Mesenchymal stem cell (in vitro differentiated cells and primary cell): Measurements from ENCODE around the gene CASP2.

Experiments
- DNase-seq: peaks from one replicate; pipeline ENCODE4 v3.0.0-alpha.2; 2013
- H2AFZ ChIP-seq: one replicate; pipeline ENCODE4 v1.6.1; 2013; ENCODE audit warnings: low read depth, mild to moderate bottlenecking, control low read depth, inconsistent platforms, low read length, moderate library complexity
- H2AK5ac ChIP-seq: 2 replicates; pipeline ENCODE4 v1.6.1; 2013; ENCODE audit warnings: low read length, moderate library complexity, mild to moderate bottlenecking, inconsistent platforms; ENCODE audit not compliant: severe bottlenecking
- H2BK120ac ChIP-seq: one replicate; pipeline ENCODE4 v1.6.1; 2013; ENCODE audit warnings: low read depth, mild to moderate bottlenecking, inconsistent platforms, low read length, moderate library complexity
- H2BK12ac ChIP-seq, 2 experiments: one replicate each; pipeline ENCODE4 v1.6.1; 2013; ENCODE audit warnings: inconsistent platforms in 2 of 2, low read length in 2 of 2, mild to moderate bottlenecking in 2 of 2, moderate library complexity in 2 of 2, control low read depth in 1 of 2
- H2BK15ac ChIP-seq: one replicate; pipeline ENCODE4 v1.6.1; 2013; ENCODE audit warnings: mild to moderate bottlenecking, low read depth, inconsistent platforms; ENCODE audit not compliant: poor library complexity, severe bottlenecking
- H2BK5ac ChIP-seq: 2 replicates; pipeline ENCODE4 v1.6.1; 2013; ENCODE audit warnings: low read depth, mild to moderate bottlenecking, low read length, control low read depth, inconsistent platforms; ENCODE audit not compliant: poor library complexity, severe bottlenecking
- H3K14ac ChIP-seq, 2 experiments: one replicate each; pipeline ENCODE4 v1.6.1; 2013; ENCODE audit warnings: inconsistent platforms in 2 of 2, low read length in 2 of 2, control low read depth in 1 of 2, mild to moderate bottlenecking in 1 of 2, moderate library complexity in 1 of 2
- H3K18ac ChIP-seq, 2 experiments: one replicate each; pipeline ENCODE4 v1.6.1; 2013; ENCODE audit warnings: inconsistent platforms in 2 of 2, low read length in 2 of 2, control low read depth in 1 of 2, low read depth in 1 of 2, mild to moderate bottlenecking in 1 of 2
- H3K23ac ChIP-seq, 2 experiments: one replicate each; pipeline ENCODE4 v1.6.1; 2013; ENCODE audit warnings: inconsistent platforms in 2 of 2, low read length in 2 of 2, mild to moderate bottlenecking in 2 of 2, moderate library complexity in 2 of 2, control low read depth in 1 of 2
- H3K27ac ChIP-seq: 2 replicates; pipeline ENCODE4 v1.5.1; 2013; ENCODE audit warnings: mild to moderate bottlenecking, moderate library complexity, low read length, control low read depth, inconsistent platforms; ENCODE audit not compliant: poor library complexity, severe bottlenecking
- H3K27me3 ChIP-seq, 2 experiments: 2 replicates each; pipeline versions ENCODE4 v1.6.1 to v1.7.0; 2013; ENCODE audit warnings: low read length in 2 of 2, mild to moderate bottlenecking in 2 of 2, moderate library complexity in 2 of 2, control low read depth in 1 of 2, inconsistent platforms in 1 of 2; ENCODE audit not compliant: control insufficient read depth in 1 of 2, insufficient read depth in 1 of 2
- H3K36me3 ChIP-seq, 2 experiments: 2 replicates each; pipeline versions ENCODE4 v1.6.1 to v1.7.0; 2013; ENCODE audit warnings: low read length in 2 of 2, control low read depth in 1 of 2, inconsistent platforms in 1 of 2, low read depth in 1 of 2, mild to moderate bottlenecking in 1 of 2; ENCODE audit not compliant: insufficient read depth in 2 of 2, control insufficient read depth in 1 of 2
- H3K4ac ChIP-seq, 2 experiments: one replicate each; pipeline ENCODE4 v1.6.1; 2013; ENCODE audit warnings: inconsistent platforms in 2 of 2, low read length in 2 of 2, mild to moderate bottlenecking in 2 of 2, moderate library complexity in 2 of 2, control low read depth in 1 of 2, low read depth in 1 of 2
- H3K4me1 ChIP-seq: 2 replicates; pipeline ENCODE4 v1.6.1; 2013; ENCODE audit warnings: low read depth, low read length, control low read depth; ENCODE audit not compliant: control insufficient read depth, insufficient read depth
- H3K4me2 ChIP-seq: 2 replicates; pipeline ENCODE4 v1.6.1; 2013; ENCODE audit warnings: low read length, mild to moderate bottlenecking, inconsistent platforms; ENCODE audit not compliant: poor library complexity, severe bottlenecking
- H3K4me3 ChIP-seq, 2 experiments: 2 replicates each; pipeline versions ENCODE4 v1.5.1 to v1.7.0; 2013; ENCODE audit warnings: low read length in 2 of 2, mild to moderate bottlenecking in 2 of 2, control low read depth in 1 of 2, low read depth in 1 of 2; ENCODE audit not compliant: insufficient read depth in 1 of 2
- H3K79me1 ChIP-seq: replicated peaks from 2 replicates; pipeline ENCODE4 v1.6.1; 2013; ENCODE audit warnings: mild to moderate bottlenecking, control low read depth, low read length, inconsistent platforms; ENCODE audit not compliant: poor library complexity, severe bottlenecking
- H3K9ac ChIP-seq: 2 replicates; pipeline ENCODE4 v1.7.0; 2013; ENCODE audit warnings: mild to moderate bottlenecking, low read length, moderate library complexity
- H3K9me3 ChIP-seq: 2 replicates; pipeline ENCODE4 v1.7.0; 2013; ENCODE audit warnings: mild to moderate bottlenecking, low read length; ENCODE audit not compliant: control insufficient read depth
- H4K8ac ChIP-seq: one replicate; pipeline ENCODE4 v1.6.1; 2013; ENCODE audit warnings: inconsistent platforms, mild to moderate bottlenecking, low read length, moderate library complexity
- H4K91ac ChIP-seq: one replicate; pipeline ENCODE4 v1.6.1; 2013; ENCODE audit warnings: mild to moderate bottlenecking, low read length, inconsistent platforms
- WGBS: methylation state at CpG from one replicate; pipeline ENCODE4 v1.1.7; 2013; ENCODE audit warnings: mixed read lengths; 5-methylcytosine and 5-hydroxymethylcytosine counted together

Gene CASP2

DNA sequence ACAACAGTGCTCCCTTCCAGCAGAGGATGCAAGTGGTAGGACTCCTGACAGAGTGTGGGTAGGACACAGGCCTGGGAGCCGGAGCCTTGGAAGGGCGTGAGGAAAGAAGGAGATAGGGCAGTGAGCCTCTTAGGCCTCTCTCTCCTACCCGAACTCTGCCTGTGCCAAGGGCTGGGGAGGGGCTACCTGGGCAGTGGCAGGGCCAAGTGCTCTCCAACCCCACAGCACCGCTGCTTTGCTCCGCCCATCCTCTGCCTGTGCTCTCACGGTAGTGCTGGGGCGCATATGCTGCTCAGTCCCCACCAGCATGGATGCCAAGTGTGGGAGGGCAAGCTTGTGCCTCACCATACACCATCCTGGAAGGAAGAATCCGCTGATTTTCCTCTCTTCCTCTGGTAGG lies 66.8 kb downstream of the CASP2 start:
- 80% methylated on average over 7 of the region's 8 CpGs for WGBS
- no peak overlapping the region for H3K18ac ChIP-seq

DNA sequence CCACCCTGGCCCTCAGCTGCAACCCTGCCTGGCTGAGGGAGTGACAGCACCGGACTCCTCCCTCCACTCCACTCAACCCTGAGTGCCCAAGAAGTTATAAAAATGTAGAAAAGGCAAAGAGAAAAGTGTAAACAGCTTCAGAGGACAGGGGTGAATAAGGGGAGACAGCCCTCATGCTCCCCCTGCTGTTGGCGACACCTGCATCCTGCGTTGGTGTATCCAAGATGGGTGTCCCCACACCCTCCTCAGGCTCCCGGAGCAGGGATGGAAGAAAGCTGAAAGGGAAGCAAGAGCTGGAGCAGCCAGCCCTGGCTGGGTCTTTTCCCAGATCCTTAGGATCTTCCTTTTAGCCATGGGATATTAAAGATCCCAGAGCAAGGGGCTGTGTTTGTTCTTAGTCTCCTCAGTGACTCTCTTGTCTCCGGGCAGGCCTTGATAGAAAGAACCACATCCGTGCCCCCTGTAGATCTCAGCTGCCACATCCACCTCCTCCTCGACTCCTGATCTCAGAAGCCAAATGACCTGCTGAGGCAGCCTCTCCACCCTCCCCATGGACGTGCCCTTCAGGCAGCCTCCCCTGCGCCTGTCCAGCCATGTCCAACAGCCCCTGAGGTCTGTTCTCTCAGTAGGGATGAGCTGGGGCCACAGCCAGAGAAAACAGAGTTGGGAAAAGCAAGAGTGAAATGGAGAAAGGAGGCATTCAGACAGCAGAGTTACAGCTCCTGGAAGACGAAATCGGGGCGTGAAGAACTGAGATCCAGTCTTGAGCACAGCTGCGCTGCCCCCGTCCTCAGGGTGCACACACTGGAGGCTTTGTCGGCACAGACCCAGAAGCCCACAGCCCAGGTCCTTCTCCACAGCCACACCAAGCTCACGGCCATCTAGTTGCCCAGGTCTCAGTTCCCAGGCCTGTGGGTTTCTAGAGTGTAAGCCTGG lies 67.6 kb downstream of the CASP2 start:
- no peak overlapping the region for H3K23ac ChIP-seq
- H3K4me3 ChIP-seq = no peak overlapping the region
- H2BK12ac ChIP-seq = no peak overlapping the region
- no peak overlapping the region for H3K14ac ChIP-seq
- no peak overlapping the region for H2AFZ ChIP-seq
- H3K36me3 ChIP-seq = peaks cover 0 to 31% of the 10 kb centered on the region in 2 experiments
- no peak overlapping the region for H2BK5ac ChIP-seq
- no peak overlapping the region for H3K4me2 ChIP-seq
- no peak overlapping the region for H3K27ac ChIP-seq
- no peak overlapping the region for H2BK15ac ChIP-seq
- no peak for DNase-seq
- peaks cover 6 to 54% of the 10 kb centered on the region in 2 experiments for H3K27me3 ChIP-seq
- no peak overlapping the region for H3K9ac ChIP-seq
- H3K79me1 ChIP-seq = no peaks in the 10 kb centered on the region
- H3K18ac ChIP-seq = no peak overlapping the region
- no peak overlapping the region for H2AK5ac ChIP-seq
- H4K8ac ChIP-seq = no peak overlapping the region
- H3K4me1 ChIP-seq = peaks cover 1% of the 10 kb centered on the region
- no peak overlapping the region for H2BK120ac ChIP-seq
- WGBS = 80% methylated on average over 15 of the region's 16 CpGs
- H3K9me3 ChIP-seq = no peaks in the 10 kb centered on the region
- H4K91ac ChIP-seq = no peak overlapping the region
- H3K4ac ChIP-seq = no peak overlapping the region

More for the DNA sequence above, 66.8 kb downstream of the CASP2 start:
- Histone ChIP-seq H2BK5ac (no peak overlapping the region), H3K4me3 (no peak overlapping the region), H2AFZ (no peak overlapping the region), H3K23ac (no peak overlapping the region), H3K9me3 (no peaks in the 10 kb centered on the region), H2BK120ac (no peak overlapping the region), H3K27me3 (peaks cover 0 to 49% of the 10 kb centered on the region in 2 experiments), H3K79me1 (no peaks in the 10 kb centered on the region), H2BK12ac (no peak overlapping the region), H4K91ac (no peak overlapping the region), H3K4ac (no peak overlapping the region), H3K9ac (no peak overlapping the region), H3K27ac (no peak overlapping the region), H3K4me2 (no peak overlapping the region), H2BK15ac (no peak overlapping the region), H3K36me3 (peaks cover 0 to 31% of the 10 kb centered on the region in 2 experiments), H4K8ac (no peak overlapping the region), H3K4me1 (peaks cover 1% of the 10 kb centered on the region), H3K14ac (peak overlapping the region in 1 of 2 experiments; percentile 77), H2AK5ac (no peak overlapping the region)
- no peak for DNase-seq

DNA sequence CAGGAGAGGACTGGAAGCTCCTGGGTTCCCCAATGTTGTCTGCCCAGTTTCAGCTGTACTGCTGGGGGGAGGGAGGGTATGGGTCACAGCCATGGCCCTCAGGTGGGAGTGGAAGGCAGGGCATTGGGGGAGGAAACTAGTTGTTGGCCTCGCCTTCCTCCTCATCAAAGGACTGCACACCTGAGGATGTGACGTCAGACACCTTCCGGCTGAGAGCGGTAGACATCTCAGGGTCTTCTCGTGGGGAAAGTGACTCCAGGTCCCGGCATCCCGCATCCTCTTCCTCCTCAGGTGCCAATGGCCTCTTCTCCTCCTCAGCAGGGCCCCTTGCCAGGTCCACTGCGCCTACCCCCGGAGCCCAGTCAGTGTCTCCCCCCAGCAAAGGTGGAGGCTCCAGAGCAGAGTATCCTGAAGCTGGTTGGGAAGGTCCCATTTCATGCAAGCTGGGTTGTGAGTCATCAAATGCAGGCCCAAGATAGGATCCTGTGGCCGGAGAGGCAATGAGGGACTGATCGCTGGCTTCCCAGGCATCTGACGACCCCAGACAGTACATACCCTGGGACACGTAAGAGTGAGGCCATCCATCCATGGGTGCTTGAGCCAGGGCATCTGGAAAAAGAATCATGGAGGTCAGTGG lies 68.4 kb downstream of the CASP2 start:
- Histone ChIP-seq H3K4me1 (peaks cover 6% of the 10 kb centered on the region), H2AK5ac (no peak overlapping the region), H3K36me3 (peaks cover 0 to 31% of the 10 kb centered on the region in 2 experiments), H4K91ac (no peak overlapping the region), H4K8ac (no peak overlapping the region), H2AFZ (no peak overlapping the region), H2BK12ac (no peak overlapping the region), H3K27ac (no peak overlapping the region), H3K27me3 (peaks cover 10 to 62% of the 10 kb centered on the region in 2 experiments), H2BK120ac (no peak overlapping the region), H2BK5ac (no peak overlapping the region), H3K18ac (no peak overlapping the region), H3K23ac (no peak overlapping the region), H3K9me3 (no peaks in the 10 kb centered on the region), H3K4me2 (no peak overlapping the region), H3K4ac (no peak overlapping the region), H3K79me1 (no peaks in the 10 kb centered on the region), H3K4me3 (no peak overlapping the region), H3K14ac (no peak overlapping the region), H3K9ac (no peak overlapping the region), H2BK15ac (no peak overlapping the region)
- WGBS = 91% methylated on average over 13 of the region's 13 CpGs
- no peak for DNase-seq
